GM19240 (cell line): ENCODE results near the gene AEBP2.

Experiments used
- DNase-seq: peaks from one replicate; pipeline ENCODE4 v3.0.0; 2011; ENCODE audit warnings: low spot score; ENCODE audit not compliant: insufficient read length

AEBP2 gene

GRCh38 chr12:19499030-19499429, 59.7 kb downstream of the AEBP2 start:
- no peak for DNase-seq

- DNase-seq = no peak
Measured at GRCh38 chr12:19506497-19506896, 67.2 kb downstream of the AEBP2 start.

- DNase-seq = no peak
Measured at GRCh38 chr12:19507823-19508222, 68.5 kb downstream of the AEBP2 start.

GRCh38 chr12:19510461-19510860, 71.2 kb downstream of the AEBP2 start:
- no peak for DNase-seq

- DNase-seq = no peak
Measured at GRCh38 chr12:19515179-19515578, 75.9 kb downstream of the AEBP2 start.

GRCh38 chr12:19517583-19517982, 78.3 kb downstream of the AEBP2 start:
- no peak for DNase-seq

- no peak for DNase-seq
Measured at GRCh38 chr12:19518209-19518608, 78.9 kb downstream of the AEBP2 start.

GRCh38 chr12:19520646-19521415, 81.5 kb downstream of the AEBP2 start:
- DNase-seq = no peak

- no peak for DNase-seq
Measured at GRCh38 chr12:19525274-19525673, 86.0 kb downstream of the AEBP2 start.

- DNase-seq = no peak
Measured at GRCh38 chr12:19527866-19528265, 88.6 kb downstream of the AEBP2 start.

- no peak for DNase-seq
Measured at GRCh38 chr12:19528750-19529149, 89.5 kb downstream of the AEBP2 start.

GRCh38 chr12:19529951-19530636, 90.8 kb downstream of the AEBP2 start:
- DNase-seq = no peak

GRCh38 chr12:19530637-19531023, 91.3 kb downstream of the AEBP2 start:
- DNase-seq = no peak

GRCh38 chr12:19533567-19533966, 94.3 kb downstream of the AEBP2 start:
- DNase-seq = no peak

- DNase-seq = no peak
Measured at GRCh38 chr12:19539071-19539470, 99.8 kb downstream of the AEBP2 start.

GRCh38 chr12:19539836-19540235, 100.5 kb downstream of the AEBP2 start:
- no peak for DNase-seq

- DNase-seq = no peak
Measured at GRCh38 chr12:19542606-19543005, 103.3 kb downstream of the AEBP2 start.

GRCh38 chr12:19544353-19544752, 105.1 kb downstream of the AEBP2 start:
- no peak for DNase-seq

GRCh38 chr12:19545301-19545700, 106.0 kb downstream of the AEBP2 start:
- DNase-seq = no peak

GRCh38 chr12:19546027-19546426, 106.7 kb downstream of the AEBP2 start:
- no peak for DNase-seq

GRCh38 chr12:19546611-19547162, 107.4 kb downstream of the AEBP2 start:
- DNase-seq = no peak

- DNase-seq = no peak
Measured at GRCh38 chr12:19547271-19547671, 108.0 kb downstream of the AEBP2 start.

- no peak for DNase-seq
Measured at GRCh38 chr12:19548834-19549233, 109.5 kb downstream of the AEBP2 start.
